HepG2 (cell line): ENCODE data around the gene MARS2. TPM values are rescaled to one million over a fixed set of nuclear protein-coding genes. Genes with fewer than 3 reads are reported as not detected.
"Not testable (repeated sequence)": the region's sequence is repeated elsewhere in the genome, so short reads cannot be mapped to it uniquely, and the experiment has no call there.

Experiments used
- ATAC-seq: fragments of 200-7000 bp; cut with Tn5 transposase; 3 replicates; pipeline ENCODE4 v1.9.1; 2020; ENCODE audit warnings: mild to moderate bottlenecking, moderate library complexity
- BruUV-seq: library from RNA; stranded (reverse); fragments of 400-500 nt; replicated peaks from 2 replicates; lab custom pipeline; 2021; lab: Mats Ljungman, UMichigan
- CTCF ChIA-PET: fragments of 300-600 bp; formaldehyde crosslinking; extraction: SDS; loops from one replicate; lab custom pipeline; 2021; ENCODE audit warnings: low total read pairs, inconsistent platforms, low intra/inter-chr PET ratio; lab: Yijun Ruan, JAX
- POLR2A ChIA-PET: fragments of 350-600 bp; sonication (Branson Sonifier 250); formaldehyde crosslinking; loops from one replicate; lab custom pipeline; 2020; ENCODE audit warnings: antibody characterized with exemption, inconsistent platforms; lab: Yijun Ruan, JAX
- DNase-seq: peaks from one replicate; pipeline ENCODE4 v3.0.0-alpha.2; 2015; ENCODE audit warnings: low spot score
- FAIRE-seq: peaks from 3 replicates; lab custom pipeline; 2011; peaks lifted over from hg19 to GRCh38; lab: Jason Lieb, UNC
- H2AFZ ChIP-seq: one replicate; pipeline ENCODE4 v1.6.1; 2011; ENCODE audit warnings: low read length, inconsistent platforms
- H3K27ac ChIP-seq: fragments of 300-600 bp; 3 replicates; pipeline ENCODE4 v1.8.0; 2011; ENCODE audit warnings: mixed run types, mild to moderate bottlenecking, mixed read lengths, low read length, inconsistent platforms; ENCODE audit not compliant: insufficient read depth; ENCODE audit errors: extremely low read length
- H3K27me3 ChIP-seq, 2 experiments: fragments of 200-600 bp in 1 of 2; 2 replicates in 1 of 2; 3 replicates in 1 of 2; pipeline versions ENCODE4 v1.6.0 to v1.8.0; 2011; ENCODE audit warnings: low read length in 2 of 2, mild to moderate bottlenecking in 2 of 2, moderate library complexity in 2 of 2, inconsistent platforms in 1 of 2; ENCODE audit not compliant: insufficient read depth in 2 of 2, control insufficient read depth in 1 of 2
- H3K36me3 ChIP-seq, 2 experiments: fragments of 200-600 bp in 1 of 2; replicated peaks in 1 of 2; 2 replicates in 1 of 2; 3 replicates in 1 of 2; pipeline versions ENCODE4 v1.5.1 to v1.8.0; 2011; ENCODE audit warnings: low read length in 2 of 2, inconsistent platforms in 1 of 2; ENCODE audit not compliant: insufficient read depth in 2 of 2, control insufficient read depth in 1 of 2
- H3K4me1 ChIP-seq: 2 replicates; pipeline ENCODE4 v1.5.1; 2012; ENCODE audit warnings: low read length, inconsistent platforms; ENCODE audit not compliant: insufficient read depth
- H3K4me2 ChIP-seq: 2 replicates; pipeline ENCODE4 v1.6.0; 2011; ENCODE audit warnings: low read depth, low read length, inconsistent platforms
- H3K4me3 ChIP-seq, 3 experiments: fragments of 200-600 bp in 1 of 3; sonication (generic), shearing (Covaris generic) in 1 of 3; replicated peaks in 1 of 3; 2 replicates each; pipeline ENCODE4 v1.5.1; 2011 to 2016; ENCODE audit warnings: low read length in 3 of 3, inconsistent platforms in 2 of 3, low read depth in 2 of 3, mild to moderate bottlenecking in 2 of 3, control low read depth in 1 of 3, mixed read lengths in 1 of 3; ENCODE audit not compliant: insufficient read depth in 1 of 3
- H3K79me2 ChIP-seq: one replicate; pipeline ENCODE4 v1.6.1; 2011; ENCODE audit warnings: low read length, inconsistent platforms; ENCODE audit not compliant: insufficient read depth
- H3K9ac ChIP-seq: 2 replicates; pipeline ENCODE4 v1.6.0; 2011; ENCODE audit warnings: mild to moderate bottlenecking, low read depth, low read length, inconsistent platforms; ENCODE audit not compliant: insufficient read depth
- H3K9me3 ChIP-seq: 2 replicates; pipeline ENCODE4 v1.5.1; 2012; ENCODE audit warnings: mild to moderate bottlenecking, low read length
- H4K20me1 ChIP-seq: 2 replicates; pipeline ENCODE4 v1.6.0; 2011; ENCODE audit warnings: inconsistent platforms, mild to moderate bottlenecking, low read length, moderate library complexity; ENCODE audit not compliant: insufficient read depth
- WGBS: methylation state at CpG from one replicate; pipeline ENCODE4 v1.1.6; 2017; ENCODE audit warnings: low lambda C conversion rate; 5-methylcytosine and 5-hydroxymethylcytosine counted together
- in situ Hi-C: cut with HindIII; loops from 2 replicates; pipeline ENCODE4 v1.10.0; 2017; ENCODE audit warnings: low pct_unique_long_range_greater_than_20kb; ENCODE audit not compliant: extremely low pct_ligation_motif_present
- intact Hi-C: fragments of 100-400 bp; cut with micrococcal nuclease; formaldehyde crosslinking; loops from one replicate; pipeline ENCODE4 v1.10.0; 2022; ENCODE audit not compliant: unreplicated experiment
- polyA plus RNA-seq, 8 experiments: library from polyadenylated mRNA; depleted of rRNA in 3 of 8; stranded (reverse) in 7 of 8; unstranded in 1 of 8; fragments of >200 nt; fragmentation: Illumina TruSeq in 4 of 8; extraction: Trizol in 4 of 8; gene quantifications; 2 replicates each; pipeline versions ENCODE4 v1.2.1 to v1.2.3, GENCODE V29; 2011 to 2016; ENCODE audit warnings: low read depth in 4 of 8, missing spikeins in 1 of 8, mixed read lengths in 1 of 8; ENCODE audit not compliant: insufficient read depth in 1 of 8
- total RNA-seq, 5 experiments: library from RNA; depleted of rRNA; stranded (reverse); fragments of >200 nt; fragmentation: Illumina TruSeq; extraction: Trizol; gene quantifications; 2 replicates each; pipeline ENCODE4 v1.2.3, GENCODE V29; 2016; ENCODE audit warnings: low read depth in 1 of 5

MARS2 gene
- total and polyA plus RNA-seq, 2 of the 13 experiments (the other 11 are each of a cell fraction or from before 2014, with no cell fraction given) = 6.9 to 16.2 TPM

GRCh38 chr2:197695206-197695605 is 10.0 kb upstream of the MARS2 start:
- H2AFZ ChIP-seq, H3K27ac ChIP-seq, ATAC-seq, H3K9ac ChIP-seq, H3K36me3 ChIP-seq, H3K9me3 ChIP-seq, CTCF ChIA-PET, in situ Hi-C loops, H3K4me3 ChIP-seq, POLR2A ChIA-PET, H3K27me3 ChIP-seq, intact Hi-C loops, H3K4me2 ChIP-seq, DNase-seq, H3K4me1 ChIP-seq, H3K79me2 ChIP-seq, H4K20me1 ChIP-seq, BruUV-seq, FAIRE-seq: not testable (repeated sequence)
- WGBS = 64% methylated on average over 4 of the region's 6 CpGs

GRCh38 chr2:197695971-197696370 is 9.2 kb upstream of the MARS2 start:
- H3K4me2 ChIP-seq, DNase-seq, POLR2A ChIA-PET, H2AFZ ChIP-seq, H3K79me2 ChIP-seq, H3K36me3 ChIP-seq, H3K27ac ChIP-seq, H3K4me3 ChIP-seq, in situ Hi-C loops, ATAC-seq, intact Hi-C loops, H4K20me1 ChIP-seq, H3K27me3 ChIP-seq, BruUV-seq, H3K4me1 ChIP-seq, CTCF ChIA-PET, H3K9ac ChIP-seq, H3K9me3 ChIP-seq, FAIRE-seq: not testable (repeated sequence)
- WGBS = 76% methylated on average over 9 of the region's 30 CpGs

- H2AFZ ChIP-seq, BruUV-seq, H3K4me2 ChIP-seq, POLR2A ChIA-PET, H4K20me1 ChIP-seq, H3K4me1 ChIP-seq, H3K79me2 ChIP-seq, H3K27ac ChIP-seq, H3K36me3 ChIP-seq, CTCF ChIA-PET, intact Hi-C loops, H3K9ac ChIP-seq, DNase-seq, in situ Hi-C loops, H3K27me3 ChIP-seq, ATAC-seq, H3K4me3 ChIP-seq, H3K9me3 ChIP-seq, FAIRE-seq: not testable (repeated sequence)
- WGBS = 100% methylated on average over 2 of the region's 29 CpGs
These were observed 8.6 kb upstream of the MARS2 start for GRCh38 chr2:197696571-197696970.
